GM18498 (cell line): ENCODE results near the gene NUDT7.

Source experiments
- ATAC-seq: cut with Tn5 transposase; IDR thresholded peaks from one replicate; pipeline ENCODE4 v1.9.1; 2021; ENCODE audit warnings: mild to moderate bottlenecking, moderate library complexity; ENCODE audit not compliant: unreplicated experiment

NUDT7 gene

DNA sequence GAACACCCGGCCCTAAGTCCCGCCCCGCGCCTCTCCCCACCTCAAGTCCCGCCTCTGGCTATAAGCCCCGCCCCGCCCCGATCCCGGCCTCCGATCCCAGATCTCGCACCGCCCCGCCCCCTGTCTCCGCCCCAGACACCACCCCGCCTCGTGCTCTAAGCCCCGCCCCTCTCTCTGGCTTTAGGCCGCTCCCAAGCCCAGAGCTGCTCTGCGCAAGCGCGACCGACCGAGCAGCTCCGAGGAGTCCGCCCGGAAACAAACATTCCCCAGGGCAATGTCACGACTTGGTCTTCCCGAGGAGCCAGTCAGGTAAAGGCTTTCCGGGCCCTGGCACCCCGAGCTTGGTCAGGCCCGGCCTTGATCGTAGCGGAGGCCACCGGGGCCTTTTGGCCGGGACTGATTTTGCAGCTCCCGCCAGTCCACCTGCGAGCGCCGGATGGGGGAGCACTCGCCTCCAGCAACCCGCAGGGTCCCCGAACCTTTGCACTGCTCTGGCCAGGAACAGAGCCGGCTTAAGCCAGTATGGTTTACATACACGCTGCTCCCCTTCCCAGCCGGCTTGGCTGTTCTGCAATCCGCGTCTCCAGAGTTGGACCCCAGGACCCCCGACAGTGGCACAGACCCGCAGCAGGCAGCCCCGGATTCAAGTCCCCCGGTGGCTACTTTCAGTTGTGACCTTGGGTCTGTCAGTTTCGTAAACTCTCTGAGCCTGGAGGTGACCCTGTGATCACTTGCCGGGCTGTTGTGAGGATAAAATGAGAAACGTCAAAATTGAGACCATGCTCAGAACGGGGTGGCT is at the start of gene NUDT7:
TSS of gene NUDT7 (plus strand) at position 206 of the 799 bp plus-strand sequence. CDS start at position 275, 69 bp downstream.
- peak; percentile 88 for ATAC-seq

- no peak for ATAC-seq
These were observed 47.4 kb upstream of the NUDT7 start for GRCh38 chr16:77674888-77675287.

DNA sequence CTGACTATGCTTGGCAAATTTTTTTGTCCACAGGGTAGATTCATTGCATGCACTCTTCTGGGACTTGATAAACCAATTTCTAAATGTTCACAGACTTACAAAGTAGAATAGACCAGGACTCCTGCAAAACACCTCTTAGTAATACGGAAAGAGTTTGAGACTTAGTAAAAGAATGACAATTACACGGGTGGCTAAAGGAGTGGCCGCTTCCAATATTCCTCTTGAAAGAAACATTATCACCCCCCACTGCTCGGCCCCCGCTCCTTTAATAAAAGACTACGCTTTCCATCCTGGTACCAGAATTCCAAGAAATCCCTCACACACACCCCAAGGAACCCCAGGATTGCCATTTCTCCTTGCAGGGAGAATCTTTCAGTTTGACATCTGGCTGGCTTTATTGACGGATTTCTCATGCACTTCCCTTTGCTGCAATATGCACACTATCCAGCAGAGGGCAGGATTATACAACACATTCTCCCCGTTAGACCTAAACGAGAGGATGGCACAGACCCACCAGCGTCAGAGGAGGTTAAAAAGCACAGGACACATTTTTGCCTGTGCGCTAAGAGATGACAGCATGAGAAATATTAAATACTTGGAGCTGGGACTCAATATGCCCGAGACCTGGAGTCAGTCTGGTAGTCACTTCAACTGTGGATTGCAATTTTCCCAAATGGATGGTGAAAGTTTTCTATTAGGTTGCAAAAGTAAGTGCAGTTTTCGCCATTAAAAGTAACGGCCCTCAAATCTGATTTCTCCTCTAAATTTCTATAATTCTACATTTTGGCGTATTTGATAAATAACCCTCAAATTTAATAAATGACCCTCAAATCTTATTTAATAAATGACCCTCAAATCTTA is 46.6 kb upstream of the NUDT7 start:
- ATAC-seq, result peak; percentile 69

DNA sequence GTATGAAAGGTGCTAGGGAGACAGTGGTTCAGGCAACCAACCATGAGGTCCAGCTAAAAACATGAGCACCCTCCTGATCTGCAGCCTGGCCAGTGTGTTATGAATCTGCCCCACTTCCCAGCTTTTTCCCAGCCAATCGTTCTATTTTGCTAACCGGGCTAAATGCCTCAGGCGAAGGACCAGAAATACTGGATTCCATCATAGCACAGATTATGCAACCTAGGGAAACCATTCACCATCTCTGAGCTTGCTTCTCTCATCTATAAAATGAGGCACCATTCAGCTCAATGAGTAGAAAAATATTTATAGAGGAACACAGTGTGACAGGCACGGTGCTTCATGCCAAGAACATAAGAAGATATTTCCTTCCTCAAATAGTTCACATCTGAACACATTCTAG is 45.2 kb upstream of the NUDT7 start:
- ATAC-seq, result no peak

DNA sequence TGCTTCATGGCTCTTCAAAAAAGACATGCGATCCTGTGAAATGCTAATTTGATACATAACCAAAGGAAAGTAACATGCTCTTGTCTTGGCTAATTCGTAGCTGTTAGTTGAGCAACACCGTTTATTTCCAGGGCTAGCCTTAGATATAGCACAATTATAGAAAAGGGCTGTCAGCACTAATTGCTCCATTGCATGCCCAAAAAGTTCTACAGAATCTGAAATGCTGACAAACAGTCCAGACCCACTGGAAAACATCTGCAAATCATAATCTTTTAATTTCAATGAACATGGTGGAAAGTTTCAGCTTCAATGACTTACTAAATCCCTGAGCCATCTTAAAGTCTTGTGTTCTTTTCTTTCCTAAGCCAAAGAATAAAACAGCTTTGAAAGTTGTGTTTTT is 42.9 kb upstream of the NUDT7 start:
- no peak for ATAC-seq

GRCh38 chr16:77679901-77680300 is 42.4 kb upstream of the NUDT7 start:
- no peak for ATAC-seq

- ATAC-seq, result no peak
These were observed 41.8 kb upstream of the NUDT7 start for GRCh38 chr16:77680496-77680895.

DNA sequence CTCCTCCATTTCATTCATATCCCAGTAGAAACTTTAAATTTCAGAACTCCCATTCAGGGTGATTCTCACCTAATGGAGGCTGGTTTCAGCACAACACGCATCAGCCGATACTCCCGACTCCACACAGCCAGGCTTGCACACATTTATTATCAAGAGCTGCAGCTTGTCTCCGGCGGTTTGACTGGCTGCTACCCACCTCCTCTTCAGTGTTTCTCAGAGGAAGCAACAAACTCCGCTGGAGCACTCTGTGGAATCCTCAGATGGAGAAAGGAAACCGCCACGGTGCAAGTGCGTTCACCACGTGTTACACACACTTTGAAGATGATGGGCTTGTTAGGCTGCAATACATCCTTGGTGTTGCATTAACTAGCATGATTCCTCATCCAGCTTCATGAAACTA is 39.7 kb upstream of the NUDT7 start:
- no peak for ATAC-seq

DNA sequence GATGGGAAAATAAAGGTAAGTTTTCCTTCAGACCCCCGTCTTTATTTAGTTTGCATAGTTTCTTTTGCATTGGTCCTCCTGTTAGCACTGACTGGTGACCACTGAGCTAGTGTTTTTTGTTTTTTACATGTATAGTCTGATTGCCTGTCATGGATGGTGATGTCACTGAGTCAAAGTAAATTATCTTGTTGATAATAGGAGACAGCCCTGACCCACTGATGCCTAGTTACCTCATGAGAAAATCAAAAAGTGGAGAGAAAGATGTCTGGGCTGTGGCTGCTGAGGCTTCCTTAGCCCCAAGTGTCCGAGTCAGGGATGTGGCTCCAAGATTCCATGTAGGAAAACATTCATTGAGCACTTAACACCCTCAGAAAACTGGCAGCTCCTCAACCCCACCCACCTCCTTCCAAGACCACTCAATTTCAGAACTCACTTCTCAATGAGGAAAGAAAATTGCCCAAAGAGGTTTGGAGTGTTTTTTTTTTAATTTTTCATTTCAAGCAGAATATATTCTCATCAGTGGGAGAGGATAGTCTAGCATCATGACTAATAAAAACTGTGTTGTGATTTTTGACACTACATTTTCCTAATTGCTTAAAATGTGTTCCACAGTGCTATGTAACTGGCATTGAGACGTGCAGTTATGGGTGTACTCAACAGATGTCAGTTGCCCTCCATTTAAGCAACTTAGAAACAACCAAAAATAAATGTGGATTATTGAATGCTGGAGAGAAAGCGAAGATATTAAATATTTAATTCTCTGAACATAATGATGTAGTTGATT is 38.7 kb upstream of the NUDT7 start:
- no peak for ATAC-seq

DNA sequence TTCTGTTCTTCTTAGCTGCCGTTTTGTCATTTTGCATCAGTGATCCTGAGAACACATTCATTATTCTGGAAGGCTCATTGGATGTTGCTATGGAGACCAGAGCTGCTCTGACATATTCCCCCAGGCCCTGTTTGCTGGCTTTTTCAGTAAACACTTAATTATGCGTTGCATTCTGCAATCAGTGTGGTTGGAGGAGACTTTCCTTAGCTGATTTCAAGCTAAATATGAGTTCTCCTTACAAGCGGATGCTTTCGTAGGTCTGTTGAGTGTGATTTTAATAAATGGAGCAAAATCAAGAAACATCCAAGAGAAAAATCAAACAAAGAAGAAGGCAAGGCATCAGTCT is 38.2 kb upstream of the NUDT7 start:
- ATAC-seq, result no peak

- ATAC-seq, result no peak
These were observed 35.9 kb upstream of the NUDT7 start for GRCh38 chr16:77686385-77686784.

- ATAC-seq, result no peak
These were observed 32.3 kb upstream of the NUDT7 start for GRCh38 chr16:77689971-77690370.

- ATAC-seq, result no peak
These were observed 31.9 kb upstream of the NUDT7 start for GRCh38 chr16:77690416-77690815.

DNA sequence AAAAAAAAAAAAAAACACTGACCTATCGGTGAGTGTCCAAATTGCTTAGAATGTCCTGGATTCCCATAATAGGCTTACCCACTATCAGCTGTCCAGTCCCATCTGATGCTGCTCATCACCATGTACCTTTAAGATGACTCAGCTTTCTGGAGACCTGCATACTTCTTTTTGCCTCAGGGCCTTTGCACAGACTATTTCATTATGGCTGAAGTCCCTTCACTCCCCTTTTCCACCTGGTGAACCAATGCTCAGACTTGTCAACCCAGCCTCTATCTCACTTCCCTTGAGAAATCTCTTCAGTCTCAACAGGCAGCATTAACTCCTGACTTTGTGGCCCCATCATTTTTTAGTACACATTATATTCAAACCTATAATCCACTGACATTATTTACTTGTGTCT is 29.7 kb upstream of the NUDT7 start:
- ATAC-seq, result no peak

DNA sequence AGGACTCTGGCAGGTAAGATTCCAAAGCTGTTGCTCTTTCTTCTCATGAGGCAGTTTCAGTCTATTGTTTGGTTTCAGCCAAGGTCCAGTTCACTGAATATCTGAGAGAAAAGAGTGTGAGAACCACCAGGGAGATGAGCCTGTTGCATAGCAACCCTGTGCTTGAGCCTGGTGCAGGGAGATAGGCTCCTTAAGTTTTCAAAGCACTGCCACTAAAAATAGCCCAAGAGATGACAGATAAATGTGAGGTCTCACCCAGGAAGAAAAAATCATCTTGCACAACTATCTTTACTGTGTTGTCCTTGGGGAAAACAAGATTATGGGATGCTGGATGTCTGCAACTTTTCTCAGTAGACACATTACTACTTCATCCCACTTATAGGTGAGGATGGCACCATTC is 26.2 kb upstream of the NUDT7 start:
- no peak for ATAC-seq

GRCh38 chr16:77700846-77701245 is 21.5 kb upstream of the NUDT7 start:
- no peak for ATAC-seq

- ATAC-seq, result no peak
These were observed 17.0 kb upstream of the NUDT7 start for GRCh38 chr16:77705351-77705750.

DNA sequence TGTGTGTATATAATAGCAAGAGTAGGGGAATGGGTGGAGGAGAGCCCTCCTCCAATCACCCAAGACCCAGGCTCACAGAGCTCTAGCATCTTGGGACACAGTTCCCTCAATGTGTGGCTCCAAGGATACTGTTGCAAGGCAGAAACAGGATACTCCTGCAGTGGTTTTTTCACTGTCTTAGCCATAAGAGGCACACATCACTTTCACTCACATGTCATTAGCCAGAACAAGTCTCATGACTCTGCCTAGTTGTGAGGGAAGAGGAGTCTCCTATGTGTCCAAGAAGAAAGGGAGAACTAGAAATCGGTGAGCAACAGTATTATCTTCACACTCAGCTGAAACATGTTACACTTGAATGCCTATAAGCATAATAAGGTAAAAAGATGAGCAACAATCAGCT is 11.1 kb upstream of the NUDT7 start:
- ATAC-seq, result no peak

DNA sequence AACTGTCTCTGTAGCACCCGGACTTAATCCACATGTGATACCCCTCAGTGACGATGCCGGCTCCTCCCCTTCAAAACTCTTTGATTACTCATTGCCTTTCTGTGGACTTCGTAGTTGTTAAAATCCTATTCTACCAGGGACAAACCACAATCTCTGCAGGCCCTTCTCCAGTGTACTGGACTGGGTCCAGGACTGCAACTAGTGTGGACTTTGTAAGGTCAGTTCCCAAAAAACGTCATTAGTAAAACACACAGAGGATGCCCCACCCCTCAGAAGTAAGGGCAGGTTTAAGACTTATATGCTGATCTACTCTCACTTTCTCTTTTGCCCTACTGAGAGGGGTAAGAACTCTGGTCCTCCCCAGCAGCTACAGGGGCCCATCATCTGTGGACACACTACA is 10.5 kb upstream of the NUDT7 start:
- ATAC-seq, result no peak

DNA sequence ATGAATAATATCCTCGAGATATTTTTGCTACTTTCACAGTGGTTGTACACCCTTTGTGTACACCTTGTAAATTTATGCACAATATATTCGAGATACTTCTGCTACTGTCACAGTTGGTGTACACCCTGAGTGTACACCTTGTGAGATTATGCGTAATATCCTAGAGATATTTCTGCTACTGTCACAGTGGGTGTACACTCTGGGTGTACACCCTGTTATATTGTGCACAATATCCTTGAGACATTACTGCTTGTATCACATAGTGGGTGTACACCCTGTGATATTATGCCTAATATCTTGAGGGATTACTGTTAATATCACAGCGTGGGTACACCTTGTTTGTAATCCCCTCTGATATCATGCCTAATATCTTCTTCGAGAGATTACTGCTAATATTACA is 7.2 kb upstream of the NUDT7 start:
- no peak for ATAC-seq

GRCh38 chr16:77721752-77722308 is 484 bp upstream of the NUDT7 start:
- peak; percentile 29 for ATAC-seq
